Kidney epithelial cell (primary cell): ENCODE results near the gene ATRAID. TPM values are rescaled to one million over a fixed set of nuclear protein-coding genes. Genes with fewer than 3 reads are reported as not detected.

Source experiments
- DNase-seq: peaks from one replicate; pipeline ENCODE4 v3.0.0-alpha.2; 2010; ENCODE audit warnings: low read depth
- H3K27me3 ChIP-seq: 2 replicates; pipeline ENCODE4 v1.6.0; 2011; ENCODE audit warnings: low read length; ENCODE audit not compliant: control insufficient read depth, insufficient read depth
- H3K36me3 ChIP-seq: 2 replicates; pipeline ENCODE4 v1.5.1; 2011; ENCODE audit warnings: low read length; ENCODE audit not compliant: control insufficient read depth, insufficient read depth
- H3K4me3 ChIP-seq: 2 replicates; pipeline ENCODE4 v1.5.1; 2011; ENCODE audit warnings: low read depth, mild to moderate bottlenecking, control low read depth, low read length
- total RNA-seq: library from RNA; depleted of rRNA; stranded (reverse); fragments of >200 nt; gene quantifications from 2 replicates; pipeline ENCODE4 v1.2.3, GENCODE V29; 2015
- TF ChIP-seq, protein P1 (sequence below): IDR thresholded peaks from 2 replicates; pipeline ENCODE4 v1.5.1; 2011; ENCODE audit warnings: mild to moderate bottlenecking, moderate library complexity, low read length, control low read depth, inconsistent platforms; ENCODE audit not compliant: insufficient read depth, poor library complexity, severe bottlenecking

Gene ATRAID
- total RNA-seq, 1 donor from 2014 or later = 146 TPM

GRCh38 chr2:27233341-27233740 lies 21.5 kb downstream of the ATRAID start:
- TF ChIP-seq, protein P1, sequence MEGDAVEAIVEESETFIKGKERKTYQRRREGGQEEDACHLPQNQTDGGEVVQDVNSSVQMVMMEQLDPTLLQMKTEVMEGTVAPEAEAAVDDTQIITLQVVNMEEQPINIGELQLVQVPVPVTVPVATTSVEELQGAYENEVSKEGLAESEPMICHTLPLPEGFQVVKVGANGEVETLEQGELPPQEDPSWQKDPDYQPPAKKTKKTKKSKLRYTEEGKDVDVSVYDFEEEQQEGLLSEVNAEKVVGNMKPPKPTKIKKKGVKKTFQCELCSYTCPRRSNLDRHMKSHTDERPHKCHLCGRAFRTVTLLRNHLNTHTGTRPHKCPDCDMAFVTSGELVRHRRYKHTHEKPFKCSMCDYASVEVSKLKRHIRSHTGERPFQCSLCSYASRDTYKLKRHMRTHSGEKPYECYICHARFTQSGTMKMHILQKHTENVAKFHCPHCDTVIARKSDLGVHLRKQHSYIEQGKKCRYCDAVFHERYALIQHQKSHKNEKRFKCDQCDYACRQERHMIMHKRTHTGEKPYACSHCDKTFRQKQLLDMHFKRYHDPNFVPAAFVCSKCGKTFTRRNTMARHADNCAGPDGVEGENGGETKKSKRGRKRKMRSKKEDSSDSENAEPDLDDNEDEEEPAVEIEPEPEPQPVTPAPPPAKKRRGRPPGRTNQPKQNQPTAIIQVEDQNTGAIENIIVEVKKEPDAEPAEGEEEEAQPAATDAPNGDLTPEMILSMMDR = no peak
- Histone ChIP-seq H3K36me3 (peaks cover 4% of the 10 kb centered on the region), H3K27me3 (no peaks in the 10 kb centered on the region), H3K4me3 (no peak overlapping the region)
- DNase-seq = no peak

DNA sequence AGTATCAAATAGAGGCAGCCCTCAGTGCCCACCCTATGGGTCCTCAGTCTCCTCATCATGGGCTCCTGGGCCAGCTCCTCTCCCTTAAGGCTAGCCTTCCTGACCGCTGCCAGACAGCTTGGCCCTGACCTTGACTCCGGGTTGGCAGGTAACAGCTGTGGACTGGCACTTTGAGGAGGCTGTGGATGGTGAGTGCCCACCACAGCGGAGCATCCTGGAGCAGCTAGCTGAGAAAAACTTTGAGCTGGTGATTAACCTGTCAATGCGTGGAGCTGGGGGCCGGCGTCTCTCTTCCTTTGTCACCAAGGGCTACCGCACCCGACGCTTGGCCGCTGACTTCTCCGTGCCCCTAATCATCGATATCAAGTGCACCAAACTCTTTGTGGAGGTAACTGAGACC lies 24.3 kb downstream of the ATRAID start:
- TF ChIP-seq, protein P1 = no peak
- H3K4me3 ChIP-seq = no peak overlapping the region
- H3K36me3 ChIP-seq = peaks cover 6% of the 10 kb centered on the region

DNA sequence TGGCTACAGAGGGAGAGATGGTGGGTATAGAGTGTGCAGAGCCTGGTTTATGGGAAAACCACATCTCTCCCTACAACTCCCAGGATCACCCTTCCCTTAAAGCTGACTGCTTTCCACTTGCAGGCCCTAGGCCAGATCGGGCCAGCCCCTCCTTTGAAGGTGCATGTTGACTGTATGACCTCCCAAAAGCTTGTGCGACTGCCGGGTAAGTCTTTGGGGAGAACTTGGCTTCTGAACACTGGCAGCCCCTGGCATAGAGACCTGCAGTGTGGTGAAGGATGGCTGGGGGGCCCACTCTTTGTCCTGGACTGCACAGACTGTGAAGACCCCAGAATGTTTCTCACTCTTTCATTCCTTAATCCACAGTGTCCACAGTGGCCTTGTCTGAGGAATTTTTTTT lies 24.8 kb downstream of the ATRAID start:
- TF ChIP-seq, protein P1 = no peak
- no peaks in the 10 kb centered on the region for H3K27me3 ChIP-seq
- no peak for DNase-seq
- H3K4me3 ChIP-seq = no peak overlapping the region
- peaks cover 6% of the 10 kb centered on the region for H3K36me3 ChIP-seq

More for the DNA sequence above, 24.3 kb downstream of the ATRAID start:
- no peak for DNase-seq
- H3K27me3 ChIP-seq = no peaks in the 10 kb centered on the region

DNA sequence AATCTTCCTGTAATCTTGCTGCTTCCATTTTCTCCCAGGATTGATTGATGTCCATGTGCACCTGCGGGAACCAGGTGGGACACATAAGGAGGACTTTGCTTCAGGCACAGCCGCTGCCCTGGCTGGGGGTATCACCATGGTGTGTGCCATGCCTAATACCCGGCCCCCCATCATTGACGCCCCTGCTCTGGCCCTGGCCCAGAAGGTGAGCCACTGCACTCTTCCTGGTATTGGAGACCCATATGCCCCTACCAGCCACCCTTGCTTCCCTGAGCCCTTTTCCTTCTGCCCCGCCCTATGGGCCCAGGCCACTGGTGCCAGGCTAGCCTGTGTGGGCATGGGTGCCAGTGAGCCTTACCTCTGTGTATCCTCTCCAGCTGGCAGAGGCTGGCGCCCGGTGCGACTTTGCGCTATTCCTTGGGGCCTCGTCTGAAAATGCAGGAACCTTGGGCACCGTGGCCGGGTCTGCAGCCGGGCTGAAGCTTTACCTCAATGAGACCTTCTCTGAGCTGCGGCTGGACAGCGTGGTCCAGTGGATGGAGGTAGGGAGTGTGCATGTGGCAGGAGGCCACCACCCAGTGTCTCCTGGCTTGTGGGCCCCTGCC lies 25.6 kb downstream of the ATRAID start:
- TF ChIP-seq, protein P1 = no peak
- no peak overlapping the region for H3K4me3 ChIP-seq
- DNase-seq = no peak
- no peaks in the 10 kb centered on the region for H3K27me3 ChIP-seq
- H3K36me3 ChIP-seq = peaks cover 6% of the 10 kb centered on the region

- DNase-seq = no peak
- Histone ChIP-seq H3K4me3 (no peak overlapping the region), H3K36me3 (peaks cover 10% of the 10 kb centered on the region), H3K27me3 (no peaks in the 10 kb centered on the region)
- TF ChIP-seq, protein P1 = no peak
These were observed 27.1 kb downstream of the ATRAID start for GRCh38 chr2:27238976-27239375.

- H3K36me3 ChIP-seq = peaks cover 8% of the 10 kb centered on the region
- no peaks in the 10 kb centered on the region for H3K27me3 ChIP-seq
- no peak for DNase-seq
- H3K4me3 ChIP-seq = no peak overlapping the region
- TF ChIP-seq, protein P1 = no peak
These were observed 28.6 kb downstream of the ATRAID start for GRCh38 chr2:27240406-27240805.
